Uterus (tissue), 4 donors: ENCODE data around the gene KIAA1549. TPM values are rescaled to one million over a fixed set of nuclear protein-coding genes. Genes with fewer than 3 reads are reported as not detected.

Source experiments
- DNase-seq, 2 donors: peaks; one replicate each; pipeline ENCODE4 v3.0.0-alpha.2; 2019 to 2020
- H3K27ac ChIP-seq, 2 donors: fragments of 200-600 bp; sonication (generic); 1 replicate in 1 of 2; 2 replicates in 1 of 2; pipeline ENCODE4 v1.5.1; 2016 to 2018
- H3K27me3 ChIP-seq, 2 donors: fragments of 200-600 bp; sonication (generic); one replicate each; pipeline ENCODE4 v1.5.1; 2018 to 2019; ENCODE audit warnings: control low read depth in 1 of 2
- H3K36me3 ChIP-seq, 2 donors: fragments of 200-600 bp; sonication (generic); one replicate each; pipeline ENCODE4 v1.5.1; 2019; ENCODE audit warnings: control low read depth in 1 of 2
- H3K4me1 ChIP-seq, 2 donors: fragments of 200-600 bp; sonication (generic); one replicate each; pipeline ENCODE4 v1.5.1; 2018 to 2019; ENCODE audit warnings: control low read depth in 1 of 2
- H3K4me3 ChIP-seq, 2 donors: fragments of 200-600 bp; sonication (generic); 1 replicate in 1 of 2; 2 replicates in 1 of 2; pipeline ENCODE4 v1.5.1; 2018 to 2019; ENCODE audit warnings: mild to moderate bottlenecking in 1 of 2
- H3K9me3 ChIP-seq, 2 donors: fragments of 200-600 bp; sonication (generic); one replicate each; pipeline ENCODE4 v1.5.1; 2019; ENCODE audit warnings: control low read depth in 1 of 2
- POLR2A ChIP-seq, 2 donors: fragments of 450-650 bp; IDR thresholded peaks; one replicate each; pipeline ENCODE4 v1.6.1; 2016; ENCODE audit warnings: antibody characterized with exemption in 2 of 2, mild to moderate bottlenecking in 1 of 2, moderate library complexity in 1 of 2
- intact Hi-C: fragments of 100-400 bp; cut with DNase I; formaldehyde crosslinking; loops from one replicate; pipeline ENCODE4 v1.15.1; 2023; ENCODE audit warnings: low total_unique reads
- small RNA-seq: library from RNA; depleted of rRNA; stranded (forward); fragments of <200 nt; gene quantifications from one replicate; pipeline ENCODE3, GENCODE V24; 2016
- total RNA-seq, 4 donors: library from RNA; depleted of rRNA in 3 of 4; stranded (reverse); fragments of >200 nt in 3 of 4; gene quantifications; one replicate each; pipeline versions ENCODE4 v1.1.0 to v1.2.4, GENCODE V29; 2014 to 2023
- TF ChIP-seq, protein P1 (sequence below), 4 experiments: fragments of 200-600 bp in 2 of 4; fragments of 450-650 bp in 2 of 4; sonication (generic) in 2 of 4; IDR thresholded peaks; one replicate each; pipeline ENCODE4 v1.5.1; 2016 to 2019; ENCODE audit warnings: antibody characterized with exemption in 4 of 4, mild to moderate bottlenecking in 2 of 4, moderate library complexity in 1 of 4
- donor health status: DM: yes; HTN: yes; CAD: no.

The KIAA1549 gene
- total RNA-seq, 4 donors from 2014 or later: 1.2 to 8.6 (median 3.8) TPM

DNA sequence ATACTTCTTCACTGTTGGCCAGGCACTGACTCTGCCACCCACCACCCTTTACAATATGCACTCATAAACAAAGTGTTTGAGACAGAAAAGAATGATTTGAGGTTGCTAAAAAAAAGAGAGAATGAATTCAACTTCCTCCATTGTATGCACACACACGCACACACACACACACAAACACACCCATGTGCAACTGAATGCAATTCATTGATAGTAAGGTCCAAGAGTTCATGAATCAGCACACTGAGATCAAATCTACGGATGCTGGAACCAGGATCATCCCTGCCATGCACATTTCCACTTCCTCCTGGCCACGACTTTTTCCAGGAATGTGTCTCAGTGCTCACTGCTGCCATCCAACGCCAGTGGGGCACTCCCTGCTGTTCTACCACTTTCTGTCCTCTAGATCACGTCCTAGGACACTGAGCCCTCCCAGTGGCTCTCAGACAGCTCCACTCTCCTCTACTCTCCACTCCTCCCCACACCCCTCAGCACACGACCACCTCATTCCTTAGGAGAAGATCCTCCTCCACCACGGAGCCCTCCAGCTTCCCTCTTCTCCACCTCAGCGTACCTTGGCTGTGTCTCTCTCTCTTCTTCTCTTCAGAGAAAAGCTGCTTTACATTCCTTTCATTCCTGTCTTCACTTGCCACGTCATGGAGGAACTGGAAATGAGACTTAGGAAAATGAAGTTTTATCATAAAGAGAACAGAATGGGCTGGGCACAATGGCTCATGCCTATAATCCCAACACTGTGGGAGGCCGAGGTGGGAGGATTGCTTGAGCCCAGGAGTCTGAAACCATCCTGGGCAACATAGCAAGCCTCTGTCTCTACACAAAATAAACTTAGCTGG, 195.4 kb downstream of the KIAA1549 start:
- no peak overlapping the region for H3K27ac ChIP-seq
- H3K4me1 ChIP-seq: no peaks in the 10 kb centered on the region
- no peak overlapping the region for H3K4me3 ChIP-seq
- DNase-seq: no peak
- no peaks in the 10 kb centered on the region for H3K27me3 ChIP-seq
- intact Hi-C loops: no loop called here
- TF ChIP-seq, protein P1, sequence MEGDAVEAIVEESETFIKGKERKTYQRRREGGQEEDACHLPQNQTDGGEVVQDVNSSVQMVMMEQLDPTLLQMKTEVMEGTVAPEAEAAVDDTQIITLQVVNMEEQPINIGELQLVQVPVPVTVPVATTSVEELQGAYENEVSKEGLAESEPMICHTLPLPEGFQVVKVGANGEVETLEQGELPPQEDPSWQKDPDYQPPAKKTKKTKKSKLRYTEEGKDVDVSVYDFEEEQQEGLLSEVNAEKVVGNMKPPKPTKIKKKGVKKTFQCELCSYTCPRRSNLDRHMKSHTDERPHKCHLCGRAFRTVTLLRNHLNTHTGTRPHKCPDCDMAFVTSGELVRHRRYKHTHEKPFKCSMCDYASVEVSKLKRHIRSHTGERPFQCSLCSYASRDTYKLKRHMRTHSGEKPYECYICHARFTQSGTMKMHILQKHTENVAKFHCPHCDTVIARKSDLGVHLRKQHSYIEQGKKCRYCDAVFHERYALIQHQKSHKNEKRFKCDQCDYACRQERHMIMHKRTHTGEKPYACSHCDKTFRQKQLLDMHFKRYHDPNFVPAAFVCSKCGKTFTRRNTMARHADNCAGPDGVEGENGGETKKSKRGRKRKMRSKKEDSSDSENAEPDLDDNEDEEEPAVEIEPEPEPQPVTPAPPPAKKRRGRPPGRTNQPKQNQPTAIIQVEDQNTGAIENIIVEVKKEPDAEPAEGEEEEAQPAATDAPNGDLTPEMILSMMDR (IDR thresholded peaks at IDR 0.05): no peak
- TF ChIP-seq POLR2A (IDR thresholded peaks at IDR 0.05): no peak
- H3K36me3 ChIP-seq: no peaks in the 10 kb centered on the region
- H3K9me3 ChIP-seq: no peaks in the 10 kb centered on the region

GRCh38 chr7:138784692-138785091, 196.5 kb downstream of the KIAA1549 start:
- Histone ChIP-seq H3K9me3 (no peaks in the 10 kb centered on the region), H3K36me3 (no peaks in the 10 kb centered on the region), H3K4me3 (no peak overlapping the region), H3K4me1 (no peaks in the 10 kb centered on the region), H3K27ac (no peak overlapping the region), H3K27me3 (no peaks in the 10 kb centered on the region)
- DNase-seq: no peak
- TF ChIP-seq POLR2A (IDR thresholded peaks at IDR 0.05): no peak
- TF ChIP-seq, protein P1 (IDR thresholded peaks at IDR 0.05): no peak
- intact Hi-C loops: no loop called here

Small RNAs within 50 kb of the gene (small RNA-seq; reads per million reads assigned to genes)
- not detected for gene RNU6-1272P

Other genes with a start within 250 kb of the KIAA1549 start
- under 1 TPM in 1 of 4 donors, not detected in 3; 0.35 TPM for gene TMEM213, start 183.4 kb downstream of the KIAA1549 start, total RNA-seq
- not detected for gene ATP6V0A4, start 183.2 kb downstream of the KIAA1549 start, total RNA-seq
- gene ZC3HAV1L, start 54.7 kb upstream of the KIAA1549 start, total RNA-seq: 10 to 100 TPM in 3 of 4 donors, 1 to 10 TPM in 1; 10.0 to 73.0 (median 31.9) TPM
- 10 to 100 TPM; 14.1 to 39.7 (median 29.2) TPM for gene ZC3HAV1, start 128.3 kb upstream of the KIAA1549 start, total RNA-seq
- 10 to 100 TPM in 3 of 4 donors, 1 to 10 TPM in 1; 3.6 to 40.5 (median 17.5) TPM for gene UBN2, start 249.8 kb upstream of the KIAA1549 start, total RNA-seq